ENCODE results near the gene GPER1.
A peak's percentile ranks its signal among the peaks of the same experiment; 100 is the strongest.
"Not testable (repeated sequence)": the region's sequence is repeated elsewhere in the genome, so short reads cannot be mapped to it uniquely, and the experiment has no call there.

The GPER1 gene

DNA sequence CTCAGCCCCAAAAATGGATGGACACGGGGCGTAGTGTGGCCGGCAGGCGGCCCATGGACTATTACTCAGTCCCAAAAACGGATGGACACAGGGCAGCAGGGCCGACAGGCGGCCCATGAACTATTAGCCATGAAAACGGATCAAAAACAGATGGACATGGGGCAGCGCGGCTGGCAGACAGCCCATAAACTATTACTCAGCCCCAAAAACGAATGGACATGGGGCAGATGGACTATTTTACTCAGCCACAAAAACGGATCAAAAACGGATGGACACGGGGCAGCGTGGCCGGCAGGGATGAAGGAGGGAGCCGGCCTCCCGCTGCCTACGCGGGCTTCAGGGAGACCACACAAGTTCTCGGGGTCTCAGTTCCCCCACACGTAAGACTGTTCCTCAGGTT lies 32.9 kb downstream of the GPER1 start:
- no peak for DNase-seq (ENCODE audit: low spot score)

DNA sequence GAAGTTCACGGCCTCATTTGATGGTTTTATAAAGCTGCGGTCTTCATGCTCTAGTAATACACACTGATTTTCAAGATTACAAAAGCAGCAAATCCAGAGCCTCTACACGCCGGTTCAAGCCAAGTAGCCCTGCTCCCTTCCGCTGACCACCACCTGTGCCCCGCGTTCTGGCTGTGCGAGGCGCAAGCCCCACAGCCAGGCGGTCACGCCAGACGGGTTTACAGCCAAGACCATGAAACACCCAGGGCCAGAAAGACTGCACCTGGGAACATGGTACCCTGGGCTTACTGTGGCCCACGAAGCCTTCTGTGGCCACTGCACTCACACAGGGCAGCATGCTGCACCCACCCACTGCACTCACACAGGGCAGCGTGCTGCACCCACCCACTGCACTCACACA lies 33.6 kb downstream of the GPER1 start:
- DNase-seq (ENCODE audit: low spot score): no peak

DNA sequence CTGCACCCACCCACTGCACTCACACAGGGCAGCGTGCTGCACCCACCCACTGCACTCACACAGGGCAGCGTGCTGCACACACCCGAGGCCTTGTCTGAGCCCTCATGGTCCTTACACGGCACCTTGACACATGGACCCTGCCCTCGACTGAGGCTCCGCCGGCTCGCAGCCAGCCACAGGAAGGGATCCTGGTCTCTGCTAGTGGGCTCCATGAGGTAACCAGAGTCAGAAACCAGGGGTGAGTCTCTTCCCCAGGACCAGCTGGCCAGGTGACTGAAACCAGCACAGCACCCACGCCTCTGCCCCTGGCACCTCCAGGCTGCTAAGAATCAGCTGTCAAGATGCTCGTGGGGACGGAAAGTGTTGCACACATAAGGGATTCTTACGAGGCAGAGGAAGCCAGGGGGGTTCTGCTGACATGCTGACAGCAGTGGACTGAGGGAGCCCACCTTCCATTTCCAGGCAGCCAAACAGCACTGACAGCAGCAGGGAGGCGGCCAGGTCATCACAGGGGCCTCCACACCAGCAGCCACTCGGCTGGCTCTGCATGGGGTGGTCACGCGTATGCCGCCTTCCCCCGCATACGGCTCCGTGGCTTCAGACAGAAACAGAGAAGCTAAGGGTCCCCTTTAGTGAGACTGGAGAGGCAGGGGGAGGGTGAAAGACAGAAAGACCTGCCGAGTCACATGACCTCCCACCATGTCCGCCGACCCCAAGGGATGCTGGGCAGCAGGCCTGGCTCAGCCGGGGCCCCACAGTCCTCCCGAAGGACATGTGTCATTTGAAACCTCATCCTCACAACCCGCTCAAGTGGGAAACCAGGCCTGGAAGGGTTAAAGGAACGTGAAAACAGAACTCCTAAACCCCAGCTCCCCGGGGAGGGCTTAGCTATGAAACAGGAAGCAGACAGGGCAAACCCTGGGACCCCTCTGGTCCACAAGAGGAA lies 34.2 kb downstream of the GPER1 start:
- DNase-seq (ENCODE audit: low spot score): no peak

DNA sequence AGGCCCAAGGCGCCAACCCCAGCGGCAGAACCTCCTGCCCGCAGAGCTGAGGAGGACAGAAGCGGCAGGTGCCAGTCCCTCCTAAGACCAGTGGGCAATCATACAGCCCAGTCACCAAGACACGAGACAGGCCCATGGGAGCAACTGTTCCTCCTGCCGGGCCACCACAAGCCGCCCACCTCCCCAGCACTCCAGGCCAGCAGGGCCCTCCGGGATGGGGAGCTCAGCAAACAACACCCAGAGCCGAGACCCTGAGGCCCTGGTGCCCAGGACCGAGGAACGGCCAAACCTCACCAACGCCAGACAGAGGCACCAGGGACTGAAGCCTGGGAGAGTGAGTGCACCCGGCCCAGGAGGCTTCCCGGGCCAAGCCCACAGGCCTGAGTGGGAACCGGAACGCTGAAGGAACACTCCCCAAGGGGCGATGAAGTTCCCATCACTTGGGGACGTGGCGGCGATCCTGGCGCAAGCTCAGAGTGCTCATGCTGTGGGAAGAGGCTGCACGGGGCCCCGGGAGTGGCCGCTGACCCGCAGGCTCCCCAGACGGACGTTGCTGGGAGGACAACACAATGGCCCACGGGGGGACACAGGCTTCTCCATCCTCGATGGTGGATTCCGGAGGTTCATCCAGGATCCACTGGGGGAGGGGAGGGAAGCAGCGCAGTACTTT lies 35.1 kb downstream of the GPER1 start:
- DNase-seq (ENCODE audit: low spot score): no peak

DNA sequence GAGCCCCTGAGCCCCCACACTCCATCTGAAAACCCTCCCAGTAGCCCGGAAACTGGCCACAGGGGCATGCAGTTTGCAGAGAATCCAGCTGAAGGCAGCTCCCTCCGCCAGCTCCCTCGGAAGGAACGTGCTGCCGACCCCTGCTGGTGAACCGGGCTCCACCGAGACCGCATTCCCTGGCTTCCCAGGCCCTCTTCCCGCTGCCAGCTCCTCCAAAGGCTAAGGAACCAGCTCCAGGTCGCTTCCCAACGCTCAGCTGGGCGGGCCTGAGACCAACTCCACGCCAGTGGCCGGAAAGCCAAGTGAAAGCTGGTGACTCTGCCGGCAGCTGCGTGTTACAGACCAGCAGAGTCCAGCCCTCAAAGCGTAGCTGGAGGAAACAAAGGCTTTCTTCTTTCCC lies 35.8 kb downstream of the GPER1 start:
- peak; percentile 67 for DNase-seq (ENCODE audit: low spot score)

DNA sequence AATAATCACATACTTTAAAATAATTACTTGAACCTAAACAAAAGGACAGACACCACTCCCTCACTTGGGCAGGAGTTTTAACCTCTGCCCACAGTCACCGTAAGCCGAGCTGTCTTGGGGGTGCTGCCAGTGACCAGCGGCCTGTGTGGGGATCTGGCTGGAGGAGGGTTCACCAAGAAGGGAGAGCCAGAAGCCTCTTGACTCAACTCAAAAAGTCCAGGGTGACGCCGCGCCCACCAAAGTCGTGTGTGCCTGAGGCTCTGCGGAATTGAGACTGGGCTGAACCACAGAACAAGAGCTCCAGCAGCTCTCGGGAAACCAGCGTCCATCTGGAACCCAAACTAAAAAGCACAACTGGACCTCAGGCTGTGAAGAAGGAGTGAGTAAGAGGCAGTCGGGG lies 36.3 kb downstream of the GPER1 start:
- no peak for DNase-seq (ENCODE audit: low spot score)

DNA sequence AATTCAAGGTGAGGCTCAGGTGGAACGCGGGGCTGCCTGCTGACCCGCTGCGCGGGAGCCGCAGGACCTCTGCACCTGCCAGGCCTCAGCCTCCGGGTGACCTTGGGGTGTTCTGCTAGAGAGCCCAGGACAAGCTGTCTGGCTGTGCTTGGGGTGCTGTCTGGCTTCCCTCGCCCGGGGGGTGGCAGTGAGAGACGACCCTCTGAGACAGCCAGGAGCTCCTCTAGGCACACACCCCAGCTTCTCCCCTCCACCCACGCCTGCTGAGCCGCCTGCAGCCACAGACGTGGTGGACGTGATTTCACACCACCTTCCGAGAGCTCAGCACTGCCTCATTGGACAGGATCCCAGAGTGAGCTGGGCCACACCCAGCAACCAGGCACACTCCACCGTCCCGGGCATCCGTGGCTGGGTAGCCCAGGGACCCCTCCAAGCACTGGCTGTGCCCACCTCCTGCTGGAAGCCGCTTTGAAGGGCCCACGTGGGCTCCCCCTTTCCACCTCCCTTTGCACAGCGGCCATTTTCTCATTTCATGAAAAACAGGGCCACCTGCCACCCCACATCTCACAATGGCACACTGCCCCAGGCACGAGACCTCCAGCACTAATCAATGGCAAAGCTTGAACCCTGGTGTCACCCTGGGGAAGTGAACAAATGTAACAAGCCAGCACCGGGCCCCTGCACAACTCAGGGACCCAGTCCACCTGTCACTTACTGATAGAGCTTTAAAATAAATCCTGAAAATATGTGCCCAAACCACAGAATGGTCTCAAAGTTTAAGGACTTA lies 37.1 kb downstream of the GPER1 start:
- DNase-seq (ENCODE audit: low spot score): peak; percentile 24

DNA sequence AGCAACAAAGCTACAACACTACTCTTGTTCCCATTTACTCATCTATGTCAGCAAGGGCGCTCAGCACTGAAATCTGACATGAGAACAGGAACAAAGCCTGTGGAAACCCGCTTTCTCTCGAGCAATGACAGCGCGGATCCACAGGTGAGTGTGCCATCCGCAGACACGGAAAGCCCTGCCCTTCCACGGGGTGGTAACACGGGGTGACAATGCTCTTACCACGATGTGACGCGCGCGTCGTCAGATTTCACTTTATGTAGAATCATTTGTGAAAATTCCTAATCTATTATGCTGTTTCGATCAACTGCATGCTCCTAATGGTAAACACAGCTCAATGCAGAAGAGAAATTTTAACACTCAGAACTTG lies 37.7 kb downstream of the GPER1 start:
- DNase-seq (ENCODE audit: low spot score): no peak

DNA sequence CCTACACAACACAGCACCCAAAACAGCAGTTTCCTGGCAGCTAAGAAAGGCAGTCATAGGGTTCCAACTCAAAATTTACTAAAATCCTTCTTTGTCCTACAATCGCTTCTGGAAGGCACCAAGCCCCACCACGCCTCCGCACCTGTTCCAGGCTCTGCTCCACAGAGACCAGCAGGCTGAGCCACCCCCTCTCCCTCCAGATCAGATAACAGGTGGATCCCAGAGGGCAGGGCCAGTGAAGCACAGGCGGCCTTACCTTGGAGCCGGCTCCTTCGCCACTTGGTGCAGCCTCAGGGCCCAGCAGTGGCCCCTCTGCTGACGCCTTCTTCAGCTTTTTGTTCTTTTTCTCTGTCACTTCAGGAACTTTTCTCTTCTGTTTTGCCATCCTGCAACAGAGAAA lies 39.1 kb downstream of the GPER1 start:
- DNase-seq (ENCODE audit: low spot score): no peak

DNA sequence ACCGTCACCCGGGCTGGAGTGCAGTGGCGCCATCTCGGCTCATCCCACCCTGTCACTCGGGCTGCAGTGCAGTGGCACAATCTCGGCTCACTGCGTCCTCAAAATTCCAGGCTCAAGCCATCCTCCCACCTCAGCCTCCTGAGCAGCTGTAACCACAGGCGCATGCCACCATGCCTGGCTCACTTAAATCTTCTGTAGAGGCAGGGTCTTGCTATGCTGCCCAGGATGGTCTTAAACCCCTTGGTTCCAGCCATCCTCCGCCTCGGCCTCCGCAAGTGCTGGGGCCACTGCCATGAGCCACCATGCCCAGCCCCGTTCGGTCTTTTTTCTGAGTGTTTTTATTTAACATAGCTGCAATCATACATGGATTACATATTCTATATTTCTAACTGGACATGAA lies 41.5 kb downstream of the GPER1 start:
- no peak for DNase-seq (ENCODE audit: low spot score)

DNA sequence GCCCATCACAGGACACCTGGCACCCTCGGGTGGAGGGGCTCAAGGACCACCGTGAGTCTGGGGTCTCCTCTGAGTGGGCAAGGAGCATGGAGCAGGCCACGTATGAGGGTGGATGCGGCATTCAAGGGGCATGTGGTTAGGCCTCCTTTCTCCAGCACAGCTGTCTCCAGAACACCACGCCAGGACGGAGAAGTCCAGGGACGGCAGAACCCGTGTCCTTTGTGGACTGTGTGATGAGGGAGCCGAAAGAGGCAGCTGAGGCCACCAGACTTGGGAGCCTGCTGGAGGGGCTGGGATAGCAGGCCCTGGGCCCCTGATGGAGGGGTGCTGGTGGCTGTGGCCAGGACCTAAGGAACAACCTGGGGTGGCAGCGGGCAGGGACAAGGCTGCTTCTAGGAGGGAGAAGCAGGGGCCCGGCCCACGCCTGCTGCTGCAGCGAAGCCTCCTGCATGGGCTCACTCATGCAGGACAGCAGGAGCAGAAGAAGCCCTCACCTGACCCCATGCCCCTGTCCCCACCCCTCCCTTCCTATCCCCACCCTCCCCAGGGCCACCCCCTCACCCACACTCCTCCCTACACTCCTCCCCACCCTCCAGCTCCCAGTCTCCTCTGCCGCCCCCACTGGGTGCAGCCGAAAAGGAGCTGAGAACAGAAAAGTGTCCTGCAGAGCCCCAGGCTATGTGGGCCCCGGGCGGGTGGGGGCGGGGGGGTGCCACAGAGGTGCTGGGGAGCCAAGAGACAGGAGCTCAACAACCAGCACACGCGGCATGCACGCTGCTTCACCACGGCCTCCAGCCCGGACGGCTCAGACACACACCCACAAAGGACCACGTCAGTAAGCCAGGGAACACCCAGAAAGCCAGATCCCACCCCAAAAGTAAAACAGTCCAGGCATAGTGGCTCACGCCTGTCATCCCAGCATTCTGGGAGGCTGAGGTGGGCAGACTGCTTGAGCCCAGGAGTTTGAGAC lies 42.4 kb downstream of the GPER1 start:
- no peak for DNase-seq (ENCODE audit: low spot score)

DNA sequence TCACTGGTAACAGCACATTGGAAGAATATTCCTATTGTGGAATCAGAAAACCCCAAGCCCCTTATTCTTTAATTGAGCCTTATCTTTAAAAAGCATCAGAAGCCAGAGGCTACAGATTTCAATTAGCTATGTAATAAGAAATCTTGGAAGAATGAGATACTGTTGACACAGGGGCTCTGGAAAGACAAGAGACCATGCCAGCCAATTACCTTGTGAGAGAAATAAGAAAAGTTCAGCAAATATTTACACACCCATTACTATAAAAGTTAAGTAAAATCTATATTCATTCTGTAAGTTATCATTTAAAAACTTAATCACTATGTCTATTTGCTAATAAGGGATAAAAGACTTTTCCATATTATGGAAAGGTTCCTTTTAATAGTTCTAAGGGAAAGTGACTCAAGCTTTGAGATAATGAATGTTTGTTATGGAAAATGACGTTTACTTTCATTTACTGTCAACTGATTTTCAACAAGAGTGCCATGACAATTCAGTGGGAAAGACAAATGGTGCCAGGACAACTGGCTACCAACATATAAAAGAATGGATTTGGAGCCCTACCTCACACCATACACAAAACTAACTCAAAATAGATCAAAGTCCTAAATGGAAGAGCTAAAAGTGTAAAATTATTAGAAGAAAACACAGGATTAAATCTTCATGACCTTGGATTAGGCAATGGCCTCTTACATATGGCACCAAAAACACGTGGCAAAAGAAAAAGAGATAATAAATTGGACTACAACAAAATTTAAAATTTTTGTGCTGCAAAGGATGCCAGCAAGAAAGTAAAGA lies 43.8 kb downstream of the GPER1 start:
- no peak for DNase-seq (ENCODE audit: low spot score)

DNA sequence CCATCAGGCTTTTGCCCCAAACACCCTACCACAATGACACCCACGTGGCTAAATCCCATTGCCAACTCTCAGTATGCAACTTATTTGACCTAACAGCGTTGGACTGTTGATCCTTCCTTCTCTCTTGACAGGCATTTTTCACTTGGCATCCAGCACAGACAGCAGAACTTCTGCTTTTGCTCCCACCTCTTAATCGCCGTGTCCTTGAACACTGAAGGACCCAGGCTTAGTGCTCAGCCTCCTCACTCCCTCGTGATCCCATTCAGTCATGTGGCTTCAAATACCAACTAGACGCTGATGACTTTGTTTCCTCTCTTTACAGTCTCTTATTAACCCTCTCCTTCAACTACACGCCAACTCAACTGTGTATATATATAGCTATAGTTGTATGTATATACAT lies 47.0 kb downstream of the GPER1 start:
- DNase-seq (ENCODE audit: low spot score): no peak

DNA sequence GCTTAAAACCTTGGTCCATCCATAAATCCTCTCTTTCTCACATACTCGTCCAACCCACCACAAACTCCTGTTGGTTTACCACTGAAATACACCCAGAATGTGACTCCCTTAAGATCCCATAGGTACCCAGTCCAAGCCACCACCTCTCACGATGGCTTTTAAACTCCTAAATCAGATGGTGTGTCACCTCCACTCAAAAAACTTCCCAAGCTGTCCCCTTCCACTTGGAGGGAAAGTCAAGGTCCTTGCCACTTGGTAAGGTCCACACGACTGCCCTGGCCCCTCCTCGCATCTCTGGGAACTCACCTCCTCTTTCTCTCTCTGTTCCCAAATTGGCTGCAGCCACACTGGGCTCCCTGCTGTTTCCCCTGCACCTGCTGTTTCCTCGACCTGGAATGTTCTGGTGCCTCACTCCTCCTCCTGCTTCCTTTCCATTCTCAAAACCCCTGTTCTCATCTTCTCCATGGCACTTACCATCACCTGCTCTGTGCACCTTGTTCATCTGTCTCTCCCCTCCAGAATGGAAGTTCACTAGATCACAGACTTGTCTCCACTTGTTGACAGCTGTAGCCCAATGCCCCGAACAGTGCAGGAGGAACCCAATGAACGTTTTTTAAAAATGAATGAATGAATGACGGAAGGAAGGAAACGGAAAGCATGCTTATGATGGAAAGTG lies 49.1 kb downstream of the GPER1 start:
- DNase-seq (ENCODE audit: low spot score): peak; percentile 49

DNA sequence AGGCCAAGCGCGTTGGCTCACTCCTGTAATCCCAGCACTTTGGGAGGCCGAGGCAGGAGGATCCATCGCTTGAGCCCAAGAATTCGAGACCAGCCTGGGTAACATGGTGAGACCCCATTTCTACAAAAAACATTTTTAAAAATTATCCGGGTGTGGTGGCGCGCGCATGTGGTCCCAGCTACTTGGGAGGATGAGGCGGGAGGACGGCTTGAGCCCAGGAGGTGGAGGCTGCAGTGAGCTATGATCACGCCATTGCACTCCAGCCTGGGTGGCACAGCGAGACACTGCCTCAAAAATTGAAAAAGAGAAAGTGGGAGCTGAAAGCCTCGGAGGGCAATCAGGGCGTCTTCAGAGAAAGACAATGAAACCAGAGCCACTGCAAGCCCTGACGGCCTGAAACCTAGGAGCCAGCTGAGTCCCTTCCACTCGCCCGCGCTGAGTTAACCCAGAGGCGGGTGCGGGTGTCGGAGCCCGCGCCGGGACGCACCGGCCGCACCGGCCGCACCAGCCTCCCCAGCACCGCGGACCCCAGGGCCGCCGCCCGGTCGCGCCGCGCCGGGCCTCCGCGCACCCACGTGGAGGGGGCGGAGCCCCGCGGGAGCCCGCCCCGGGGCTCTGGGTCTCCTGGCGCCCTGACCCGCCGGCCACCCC lies 49.7 kb downstream of the GPER1 start:
- DNase-seq (ENCODE audit: low spot score): peak; percentile 20

DNA sequence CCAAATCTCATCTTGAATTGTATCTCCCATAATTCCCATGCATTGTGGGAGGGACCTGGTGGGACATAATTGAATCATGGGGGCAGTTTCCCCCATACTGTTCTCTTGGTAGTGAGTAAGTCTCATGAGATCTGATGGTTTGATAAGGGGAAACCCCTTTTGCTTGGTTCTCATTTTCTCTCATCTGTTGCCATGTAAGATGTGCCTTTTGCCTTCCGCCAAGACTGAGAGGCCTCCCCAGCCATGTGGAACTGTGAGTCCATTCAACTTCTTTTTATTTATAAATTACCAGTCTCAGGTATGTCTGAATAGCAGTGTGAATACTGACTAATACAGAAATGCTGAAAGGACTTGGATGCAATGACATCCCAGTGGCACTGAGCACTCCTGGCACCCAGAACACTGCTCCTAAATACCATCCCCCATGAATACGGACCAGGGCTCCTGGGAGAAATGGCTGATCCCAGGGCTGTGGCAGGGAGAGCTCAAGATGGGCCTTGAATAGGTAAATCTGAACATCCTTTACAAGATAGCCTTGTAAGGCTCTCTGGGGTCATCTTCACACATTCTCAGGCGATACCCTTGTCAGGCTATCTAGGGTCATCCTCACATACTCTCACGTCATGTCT lies 52.7 kb downstream of the GPER1 start:
- DNase-seq (ENCODE audit: low spot score): no peak

DNA sequence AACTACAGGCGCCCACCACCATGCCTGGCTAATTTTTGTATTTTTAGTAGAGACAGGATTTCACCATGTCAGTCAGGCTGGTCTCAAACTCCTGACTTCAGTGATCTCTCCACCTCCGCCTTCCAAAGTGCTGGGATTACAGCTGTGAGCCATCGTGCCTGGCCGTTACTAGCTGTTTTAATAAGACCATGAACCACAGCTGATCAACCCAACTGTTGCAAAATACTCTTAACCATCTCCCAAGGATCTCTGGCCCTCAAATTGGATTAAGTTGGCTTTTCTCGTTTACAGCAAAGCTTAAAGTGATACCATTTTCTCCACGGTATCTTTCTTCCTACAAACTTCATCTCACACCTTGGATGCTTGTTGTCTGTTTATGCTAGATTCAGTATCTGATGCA lies 53.7 kb downstream of the GPER1 start:
- DNase-seq (ENCODE audit: low spot score): no peak

DNA sequence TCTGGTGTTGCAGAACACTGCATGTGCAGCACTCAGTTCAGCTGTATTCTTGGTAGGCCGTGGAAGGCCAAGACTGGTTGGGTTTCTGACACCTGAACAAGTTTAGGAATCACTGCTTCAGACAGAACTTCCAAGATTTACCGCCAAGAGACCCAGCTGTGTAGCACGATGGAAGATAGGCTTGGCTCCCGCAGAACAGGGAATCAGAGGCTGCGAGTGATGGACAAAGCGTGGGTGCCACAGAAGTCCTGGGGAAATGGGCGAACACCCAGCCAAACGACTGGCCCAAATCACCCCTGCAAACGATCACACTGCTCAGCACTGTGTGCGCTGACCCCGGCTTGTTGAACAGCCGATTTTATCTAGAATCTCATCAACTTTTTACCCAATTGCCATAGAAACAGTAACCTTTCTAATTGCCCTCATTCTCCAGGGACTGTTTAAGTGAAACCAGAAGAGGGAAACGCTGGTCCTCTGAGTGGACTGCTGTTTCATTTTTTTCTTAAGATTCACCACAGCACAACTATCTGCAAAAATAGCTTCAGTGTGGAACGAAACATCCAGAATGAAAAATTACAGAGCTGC lies 54.2 kb downstream of the GPER1 start:
- no peak for DNase-seq (ENCODE audit: low spot score)

DNA sequence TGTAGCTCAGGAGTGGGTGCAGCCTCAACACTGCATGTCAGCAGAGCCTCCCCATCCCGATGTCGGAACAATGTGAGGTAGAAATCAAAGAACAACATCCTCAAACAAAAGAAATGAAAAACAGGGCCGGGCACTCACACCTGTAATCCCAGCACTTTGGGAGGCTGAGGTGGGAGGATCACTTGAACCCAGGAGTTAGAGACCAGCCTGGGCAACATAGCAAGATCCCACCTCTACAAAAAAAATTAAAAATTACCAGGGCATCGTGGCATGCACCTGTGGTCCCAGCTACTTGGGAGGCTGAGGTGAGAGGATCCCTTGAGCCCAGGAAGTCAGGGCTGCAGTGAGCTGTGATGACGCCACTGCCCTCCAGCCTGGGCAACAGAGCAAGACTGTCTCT lies 55.1 kb downstream of the GPER1 start:
- not testable (repeated sequence) for DNase-seq (ENCODE audit: low spot score)
